ENCODE measurements around the gene RANBP2.

DNA sequence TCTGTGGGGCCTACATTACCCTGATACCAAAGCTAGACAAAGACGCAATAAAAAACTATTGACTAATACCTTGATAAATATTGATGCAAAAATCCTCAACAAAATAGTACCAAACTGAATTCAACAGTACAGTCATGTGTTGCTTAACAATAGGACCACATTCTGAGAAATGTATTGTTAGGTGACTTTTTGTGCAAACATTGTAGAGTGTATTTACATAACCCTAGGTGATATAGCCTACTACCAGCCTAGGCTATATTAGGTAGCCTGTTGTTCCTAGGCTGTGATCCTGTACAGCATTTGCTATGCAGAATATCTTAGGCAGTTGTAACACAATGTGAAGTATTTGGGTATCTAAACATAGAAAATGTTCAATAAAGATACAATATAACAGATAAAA lies 104.0 kb downstream of the RANBP2 start:
- TF ChIP-seq CTCF (IDR thresholded peaks at IDR 0.05 in 2 of 3, conservative IDR thresholded peaks at IDR 0.05 in 1 of 3; ENCODE audit: borderline replicate concordance in 1 of 3, insufficient read depth in 1 of 3, low read depth in 2 of 3, low read length in 2 of 3), result no peak
- TF ChIP-seq RAD21 (IDR thresholded peaks at IDR 0.05; ENCODE audit: low read depth), result no peak
- no peak for TF ChIP-seq EZH2 (IDR thresholded peaks at IDR 0.05)
- TF ChIP-seq, protein P1, sequence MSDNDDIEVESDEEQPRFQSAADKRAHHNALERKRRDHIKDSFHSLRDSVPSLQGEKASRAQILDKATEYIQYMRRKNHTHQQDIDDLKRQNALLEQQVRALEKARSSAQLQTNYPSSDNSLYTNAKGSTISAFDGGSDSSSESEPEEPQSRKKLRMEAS (IDR thresholded peaks at IDR 0.05), result no peak
- no peak for TF ChIP-seq TCF7L2 (IDR thresholded peaks at IDR 0.05; ENCODE audit: borderline replicate concordance, extremely low read depth, insufficient read depth, insufficient read length)
- TF ChIP-seq EZH2phosphoT487 (IDR thresholded peaks at IDR 0.05; ENCODE audit: borderline replicate concordance), result no peak
- no peak for TF ChIP-seq SRF (IDR thresholded peaks at IDR 0.05; ENCODE audit: low read depth)
- TF ChIP-seq, protein P2, sequence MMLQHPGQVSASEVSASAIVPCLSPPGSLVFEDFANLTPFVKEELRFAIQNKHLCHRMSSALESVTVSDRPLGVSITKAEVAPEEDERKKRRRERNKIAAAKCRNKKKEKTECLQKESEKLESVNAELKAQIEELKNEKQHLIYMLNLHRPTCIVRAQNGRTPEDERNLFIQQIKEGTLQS (IDR thresholded peaks at IDR 0.05), result no peak
- TF ChIP-seq POLR2A (IDR thresholded peaks at IDR 0.05; ENCODE audit: borderline replicate concordance, extremely low read depth, insufficient read depth, insufficient read length), result no peak
- TF ChIP-seq ZNF274 (IDR thresholded peaks at IDR 0.05; ENCODE audit: low read depth, low read length), result no peak
- TF ChIP-seq SIN3A (IDR thresholded peaks at IDR 0.05; ENCODE audit: low read depth), result no peak
- TF ChIP-seq ZFX (IDR thresholded peaks at IDR 0.05), result no peak
- TF ChIP-seq EGR1 (IDR thresholded peaks at IDR 0.05; ENCODE audit: low read depth), result no peak
